Caco-2 (cell line): ENCODE results near the gene KCNQ1OT1. TPM values are rescaled to one million over a fixed set of nuclear protein-coding genes. Genes with fewer than 3 reads are reported as not detected.
A peak's percentile ranks its signal among the peaks of the same experiment; 100 is the strongest.

Experiments
- BruUV-seq: library from RNA; stranded (reverse); fragments of 400-500 nt; replicated peaks from 2 replicates; lab custom pipeline; 2021; lab: Mats Ljungman, UMichigan
- CTCF ChIA-PET: fragments of 300-600 bp; sonication (Branson Sonifier 250); formaldehyde crosslinking; loops from one replicate; lab custom pipeline; 2022; ENCODE audit warnings: antibody characterized with exemption; lab: Charles Lee
- POLR2A ChIA-PET: fragments of 300-600 bp; sonication (Branson Sonifier 250); formaldehyde crosslinking; loops from one replicate; lab custom pipeline; 2022; ENCODE audit warnings: antibody characterized with exemption; lab: Charles Lee
- DNase-seq, 2 experiments: peaks; one replicate each; pipeline versions ENCODE4 v3.0.0 to v3.0.0-alpha.2; 2020 to 2022
- H3K27me3 ChIP-seq: replicated peaks from 2 replicates; pipeline ENCODE4 v1.6.0; 2011; ENCODE audit warnings: low read length; ENCODE audit not compliant: control insufficient read depth, insufficient read depth
- H3K36me3 ChIP-seq: 2 replicates; pipeline ENCODE4 v1.5.1; 2011; ENCODE audit warnings: low read length; ENCODE audit not compliant: control insufficient read depth, insufficient read depth
- H3K4me1 ChIP-seq: fragments of 250-450 bp; sonication (Bioruptor Pico); 2 replicates; pipeline ENCODE4 v1.5.1; 2020; ENCODE audit warnings: mild to moderate bottlenecking
- H3K4me3 ChIP-seq: 2 replicates; pipeline ENCODE4 v1.5.1; 2011; ENCODE audit warnings: low read depth, mild to moderate bottlenecking, control low read depth, low read length
- H3K9me3 ChIP-seq: fragments of 250-450 bp; sonication (Bioruptor Pico); 2 replicates; pipeline ENCODE4 v1.5.1; 2020; ENCODE audit warnings: mild to moderate bottlenecking, moderate library complexity
- H3K27ac Mint-ChIP-seq: one replicate; pipeline ENCODE4 v1.8.0; 2022; ENCODE audit warnings: mixed read lengths; ENCODE audit not compliant: unreplicated experiment
- H3K27me3 Mint-ChIP-seq: one replicate; pipeline ENCODE4 v1.8.0; 2022; ENCODE audit warnings: mixed read lengths; ENCODE audit not compliant: insufficient read depth, unreplicated experiment
- H3K36me3 Mint-ChIP-seq: one replicate; pipeline ENCODE4 v1.8.0; 2022; ENCODE audit warnings: mild to moderate bottlenecking, mixed read lengths; ENCODE audit not compliant: insufficient read depth, unreplicated experiment
- H3K4me1 Mint-ChIP-seq: one replicate; pipeline ENCODE4 v1.8.0; 2022; ENCODE audit warnings: low read depth, mixed read lengths; ENCODE audit not compliant: unreplicated experiment
- H3K4me3 Mint-ChIP-seq: one replicate; pipeline ENCODE4 v1.8.0; 2022; ENCODE audit warnings: mild to moderate bottlenecking, moderate library complexity, mixed read lengths; ENCODE audit not compliant: unreplicated experiment
- H3K9me3 Mint-ChIP-seq: one replicate; pipeline ENCODE4 v1.8.0; 2022; ENCODE audit warnings: mixed read lengths; ENCODE audit not compliant: unreplicated experiment
- intact Hi-C: fragments of 100-400 bp; cut with micrococcal nuclease; formaldehyde crosslinking; loops from one replicate; pipeline ENCODE4 v1.10.0; 2022; ENCODE audit not compliant: unreplicated experiment
- total RNA-seq: library from RNA; stranded (reverse); gene quantifications from 2 replicates; pipeline ENCODE4 v1.2.3, GENCODE V29; 2022
- TF ChIP-seq, protein P1 (sequence below), 2 experiments: fragments of 200-600 bp in 1 of 2; IDR thresholded peaks; 1 replicate in 1 of 2; 2 replicates in 1 of 2; pipeline versions ENCODE4 v1.5.1 to v1.8.0; 2011 to 2022; ENCODE audit warnings: antibody characterized with exemption in 1 of 2, control low read depth in 1 of 2, inconsistent platforms in 1 of 2, low read depth in 1 of 2, low read length in 1 of 2, mild to moderate bottlenecking in 1 of 2, moderate library complexity in 1 of 2; ENCODE audit not compliant: insufficient read depth in 1 of 2, severe bottlenecking in 1 of 2, unreplicated experiment in 1 of 2

Gene KCNQ1OT1
- total RNA-seq, 1 experiment from 2014 or later: 7.5 TPM

DNA sequence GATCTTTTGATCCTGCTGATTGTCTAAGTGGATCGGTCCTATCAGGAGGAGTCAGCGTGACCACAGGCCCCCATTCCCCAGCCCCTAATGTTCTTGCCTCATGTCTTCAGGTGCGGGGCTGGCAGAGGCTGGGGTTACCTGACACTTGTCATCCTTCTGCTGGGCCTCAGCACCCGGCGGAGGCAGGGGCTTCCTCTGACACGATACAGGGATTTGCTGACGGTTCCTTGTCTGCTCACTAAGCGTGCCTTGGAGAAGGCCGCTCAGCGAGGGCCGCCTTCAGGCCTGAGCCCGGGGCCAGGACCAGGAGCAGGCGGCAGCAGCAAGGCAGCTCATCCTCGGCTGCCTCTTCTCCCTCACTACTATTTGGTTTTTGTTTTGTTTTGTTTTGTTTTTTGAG lies 45.7 kb upstream of the KCNQ1OT1 start:
- Mint-ChIP-seq H3K36me3 (no peaks in the 10 kb centered on the region), H3K27ac (no peak overlapping the region), H3K27me3 (no peaks in the 10 kb centered on the region), H3K4me1 (peaks cover 13% of the 10 kb centered on the region), H3K9me3 (no peaks in the 10 kb centered on the region), H3K4me3 (no peak overlapping the region)
- Histone ChIP-seq H3K4me1 (peaks cover 19% of the 10 kb centered on the region), H3K27me3 (no peaks in the 10 kb centered on the region), H3K9me3 (no peaks in the 10 kb centered on the region), H3K4me3 (no peak overlapping the region), H3K36me3 (no peaks in the 10 kb centered on the region)
- DNase-seq: peak in 1 of 2 experiments; percentile 19
- CTCF ChIA-PET: no interaction called here
- POLR2A ChIA-PET: no interaction called here
- intact Hi-C loops: no loop called here
- TF ChIP-seq, protein P1, sequence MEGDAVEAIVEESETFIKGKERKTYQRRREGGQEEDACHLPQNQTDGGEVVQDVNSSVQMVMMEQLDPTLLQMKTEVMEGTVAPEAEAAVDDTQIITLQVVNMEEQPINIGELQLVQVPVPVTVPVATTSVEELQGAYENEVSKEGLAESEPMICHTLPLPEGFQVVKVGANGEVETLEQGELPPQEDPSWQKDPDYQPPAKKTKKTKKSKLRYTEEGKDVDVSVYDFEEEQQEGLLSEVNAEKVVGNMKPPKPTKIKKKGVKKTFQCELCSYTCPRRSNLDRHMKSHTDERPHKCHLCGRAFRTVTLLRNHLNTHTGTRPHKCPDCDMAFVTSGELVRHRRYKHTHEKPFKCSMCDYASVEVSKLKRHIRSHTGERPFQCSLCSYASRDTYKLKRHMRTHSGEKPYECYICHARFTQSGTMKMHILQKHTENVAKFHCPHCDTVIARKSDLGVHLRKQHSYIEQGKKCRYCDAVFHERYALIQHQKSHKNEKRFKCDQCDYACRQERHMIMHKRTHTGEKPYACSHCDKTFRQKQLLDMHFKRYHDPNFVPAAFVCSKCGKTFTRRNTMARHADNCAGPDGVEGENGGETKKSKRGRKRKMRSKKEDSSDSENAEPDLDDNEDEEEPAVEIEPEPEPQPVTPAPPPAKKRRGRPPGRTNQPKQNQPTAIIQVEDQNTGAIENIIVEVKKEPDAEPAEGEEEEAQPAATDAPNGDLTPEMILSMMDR (IDR thresholded peaks at IDR 0.05; ENCODE audit: insufficient read depth in 1 of 2, low read depth in 1 of 2, low read length in 1 of 2, severe bottlenecking in 1 of 2, unreplicated experiment in 1 of 2): no peak
- no TSS peak for BruUV-seq

DNA sequence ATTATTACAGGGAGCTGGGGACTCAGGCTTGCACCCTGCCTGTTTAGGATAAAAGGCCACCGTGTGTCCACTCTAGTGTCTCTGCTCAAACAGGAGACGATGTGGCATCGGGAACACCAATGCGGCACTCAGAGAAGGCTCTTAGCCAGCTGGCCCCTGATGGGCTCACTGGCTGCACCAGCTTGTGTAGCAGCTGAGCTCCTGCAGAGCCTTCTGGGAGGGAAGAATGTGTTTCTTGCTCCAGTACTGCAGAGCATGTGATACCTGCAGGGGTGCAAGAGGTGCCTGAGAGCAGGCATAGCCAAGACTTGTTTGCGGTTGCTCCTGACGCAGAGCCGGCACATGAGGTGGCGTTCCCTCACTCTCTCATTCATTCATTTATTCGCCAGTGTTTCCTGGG lies 44.4 kb upstream of the KCNQ1OT1 start:
- no peak overlapping the region for H3K4me3 ChIP-seq
- H3K4me1 ChIP-seq: peaks cover 32% of the 10 kb centered on the region
- Mint-ChIP-seq H3K9me3 (no peaks in the 10 kb centered on the region), H3K36me3 (no peaks in the 10 kb centered on the region), H3K4me1 (peaks cover 20% of the 10 kb centered on the region), H3K27ac (no peak overlapping the region), H3K4me3 (no peak overlapping the region), H3K27me3 (no peaks in the 10 kb centered on the region)
- no peaks in the 10 kb centered on the region for H3K9me3 ChIP-seq
- no peaks in the 10 kb centered on the region for H3K36me3 ChIP-seq
- BruUV-seq: no TSS peak
- ChIA-PET CTCF (no interaction called here), POLR2A (interaction anchor here (0.6 kb wide), 1 partner anchor 43 kb away, joined by 3 read pairs; no protein-coding TSS in a partner anchor)
- no peaks in the 10 kb centered on the region for H3K27me3 ChIP-seq
- peak in 1 of 2 experiments; percentile 10 for DNase-seq
- intact Hi-C loops: loop anchor here (5.0 kb wide), 1 partner anchor 47 kb away; the partner anchor contains the start of gene KCNQ1OT1
- TF ChIP-seq, protein P1 (IDR thresholded peaks at IDR 0.05; ENCODE audit: insufficient read depth in 1 of 2, low read depth in 1 of 2, low read length in 1 of 2, severe bottlenecking in 1 of 2, unreplicated experiment in 1 of 2): no peak

DNA sequence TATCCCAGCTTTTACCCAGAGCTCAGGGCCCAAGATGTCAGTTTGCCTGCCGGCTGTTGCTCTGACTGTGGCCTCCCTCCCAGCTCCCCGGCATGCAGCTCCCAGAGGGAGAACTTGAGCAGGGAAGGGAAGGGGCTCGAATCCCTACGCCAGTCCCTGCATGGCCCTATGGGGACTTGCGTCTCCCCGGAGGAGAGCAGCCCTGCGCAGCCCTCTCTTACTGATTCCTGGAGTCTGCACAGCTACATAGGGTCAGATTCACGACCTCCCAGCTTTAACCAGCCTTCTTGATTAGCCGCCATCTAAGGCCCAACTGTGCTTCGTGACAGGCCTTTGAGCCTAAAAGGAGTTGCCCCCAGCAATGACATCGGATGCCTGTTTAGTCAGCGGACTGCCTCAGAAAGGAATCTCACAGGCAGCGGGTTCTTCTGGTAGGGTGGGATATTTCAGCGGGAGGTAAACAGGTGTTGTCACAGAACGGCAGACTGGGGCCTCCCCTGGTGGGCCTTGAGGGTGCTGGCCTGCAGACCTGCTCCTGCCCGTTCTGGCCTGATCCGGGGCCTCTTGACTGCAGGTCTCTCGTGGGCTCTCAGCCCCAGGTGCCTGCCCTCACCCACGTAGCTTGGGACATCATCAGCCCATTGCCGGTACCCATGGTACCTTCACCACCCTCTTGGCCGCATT lies 43.8 kb upstream of the KCNQ1OT1 start:
- ChIA-PET POLR2A (no interaction called here), CTCF (no interaction called here)
- Mint-ChIP-seq H3K4me1 (peaks cover 20% of the 10 kb centered on the region), H3K9me3 (no peaks in the 10 kb centered on the region), H3K4me3 (no peak overlapping the region), H3K36me3 (no peaks in the 10 kb centered on the region), H3K27ac (no peak overlapping the region), H3K27me3 (no peaks in the 10 kb centered on the region)
- BruUV-seq: no TSS peak
- TF ChIP-seq, protein P1 (IDR thresholded peaks at IDR 0.05; ENCODE audit: insufficient read depth in 1 of 2, low read depth in 1 of 2, low read length in 1 of 2, severe bottlenecking in 1 of 2, unreplicated experiment in 1 of 2): no peak
- intact Hi-C loops: loop anchor here (5.0 kb wide), 1 partner anchor 46 kb away; the partner anchor contains the start of gene KCNQ1OT1
- Histone ChIP-seq H3K4me1 (peaks cover 34% of the 10 kb centered on the region), H3K36me3 (no peaks in the 10 kb centered on the region), H3K4me3 (no peak overlapping the region), H3K27me3 (no peaks in the 10 kb centered on the region), H3K9me3 (no peaks in the 10 kb centered on the region)
- peak in 1 of 2 experiments; percentile 50 for DNase-seq
